CD4-positive, alpha-beta T cell treated with Interleukin-1 beta for 1 hour (primary cell): ENCODE results near the gene PCNX2.
A peak's percentile ranks its signal among the peaks of the same experiment; 100 is the strongest.

ENCODE experiments used
- DNase-seq, 2 donors: peaks; one replicate each; pipeline ENCODE4 v3.0.0-alpha.2; 2020 to 2022

PCNX2 gene

GRCh38 chr1:233316473-233316872, 20.9 kb upstream of the PCNX2 start:
- DNase-seq: no peak

- no peak for DNase-seq
Measured at GRCh38 chr1:233315718-233316301, 20.3 kb upstream of the PCNX2 start.

- no peak for DNase-seq
Measured at GRCh38 chr1:233313434-233314155, 18.1 kb upstream of the PCNX2 start.

- DNase-seq: peak in 1 of 2 donors; percentile 50
Measured at GRCh38 chr1:233304489-233305102, 9.1 kb upstream of the PCNX2 start.

- no peak for DNase-seq
Measured at GRCh38 chr1:233300326-233300725, 4.8 kb upstream of the PCNX2 start.

GRCh38 chr1:233299450-233299849, 3.9 kb upstream of the PCNX2 start:
- no peak for DNase-seq

- no peak for DNase-seq
Measured at GRCh38 chr1:233295975-233296322, 424 bp upstream of the PCNX2 start.

GRCh38 chr1:233294913-233295236, 650 bp downstream of the PCNX2 start:
- DNase-seq: peak; percentile 24 to 38

- no peak for DNase-seq
Measured at GRCh38 chr1:233293556-233294446, 1.7 kb downstream of the PCNX2 start.

- DNase-seq: no peak
Measured at GRCh38 chr1:233290396-233291034, 5.0 kb downstream of the PCNX2 start.

GRCh38 chr1:233289676-233290075, 5.8 kb downstream of the PCNX2 start:
- DNase-seq: no peak

GRCh38 chr1:233282582-233282886, 13.0 kb downstream of the PCNX2 start:
- DNase-seq: no peak

GRCh38 chr1:233281711-233282581, 13.6 kb downstream of the PCNX2 start:
- peak in 1 of 2 donors; percentile 34 for DNase-seq

- no peak for DNase-seq
Measured at GRCh38 chr1:233279971-233280370, 15.6 kb downstream of the PCNX2 start.

- DNase-seq: no peak
Measured at GRCh38 chr1:233278631-233279030, 16.9 kb downstream of the PCNX2 start.

- no peak for DNase-seq
Measured at GRCh38 chr1:233277637-233278606, 17.6 kb downstream of the PCNX2 start.

GRCh38 chr1:233269656-233270055, 25.9 kb downstream of the PCNX2 start:
- DNase-seq: no peak

GRCh38 chr1:233268389-233269022, 27.0 kb downstream of the PCNX2 start:
- no peak for DNase-seq

- no peak for DNase-seq
Measured at GRCh38 chr1:233261695-233262094, 33.8 kb downstream of the PCNX2 start.

GRCh38 chr1:233261206-233261605, 34.3 kb downstream of the PCNX2 start:
- no peak for DNase-seq
